GM12878 (cell line): ENCODE data around the gene DQX1. TPM values are rescaled to one million over a fixed set of nuclear protein-coding genes. Genes with fewer than 3 reads are reported as not detected.

ENCODE experiments used
- ATAC-seq: fragments of 200-7000 bp; cut with Tn5 transposase; 3 replicates; pipeline ENCODE4 v1.9.1; 2020; ENCODE audit warnings: mild to moderate bottlenecking, moderate library complexity
- BruUV-seq: library from RNA; stranded (reverse); fragments of 400-500 nt; replicated peaks from 2 replicates; lab custom pipeline; 2021; lab: Mats Ljungman, UMichigan
- CTCF ChIA-PET: fragments of 300-600 bp; sonication (Branson Sonifier 250); formaldehyde crosslinking; extraction: SDS; loops from one replicate; lab custom pipeline; 2021; ENCODE audit warnings: inconsistent platforms; lab: Yijun Ruan, JAX
- POLR2A ChIA-PET: fragments of 350-600 bp; formaldehyde crosslinking; extraction: SDS; loops from one replicate; lab custom pipeline; 2021; ENCODE audit warnings: inconsistent platforms; lab: Charles Lee
- RAD21 ChIA-PET: fragments of 300-600 bp; sonication (Branson Sonifier 250); formaldehyde crosslinking; loops from one replicate; lab custom pipeline; 2023; ENCODE audit warnings: antibody characterized with exemption; ENCODE audit not compliant: unreplicated experiment; lab: Charles Lee
- SMC1A ChIA-PET: fragments of 300-600 bp; sonication (Branson Sonifier 250); formaldehyde crosslinking; loops from one replicate; lab custom pipeline; 2023; ENCODE audit not compliant: unreplicated experiment, uncharacterized antibody; lab: Charles Lee
- DNase-seq: peaks from one replicate; pipeline ENCODE4 v3.0.0-alpha.2; 2011; ENCODE audit warnings: low read depth, low spot score
- FAIRE-seq: peaks from 3 replicates; lab custom pipeline; 2011; peaks lifted over from hg19 to GRCh38; lab: Jason Lieb, UNC
- H2AFZ ChIP-seq: 2 replicates; pipeline ENCODE4 v1.6.0; 2011; ENCODE audit warnings: low read depth, low read length, control low read depth; ENCODE audit not compliant: control insufficient read depth
- H3K27ac ChIP-seq: 2 replicates; pipeline ENCODE4 v1.5.1; 2011; ENCODE audit warnings: control low read depth; ENCODE audit not compliant: control insufficient read depth, insufficient read depth
- H3K27me3 ChIP-seq, 2 experiments: replicated peaks in 1 of 2; 2 replicates each; pipeline versions ENCODE4 v1.6.0 to v1.6.1; 2011; ENCODE audit warnings: low read length in 1 of 2; ENCODE audit not compliant: control insufficient read depth in 2 of 2, insufficient read depth in 2 of 2
- H3K36me3 ChIP-seq, 2 experiments: 2 replicates each; pipeline ENCODE4 v1.5.1; 2011; ENCODE audit warnings: low read length in 1 of 2; ENCODE audit not compliant: control insufficient read depth in 2 of 2, insufficient read depth in 2 of 2
- H3K4me1 ChIP-seq: 2 replicates; pipeline ENCODE4 v1.6.1; 2011; ENCODE audit warnings: mild to moderate bottlenecking, low read length, moderate library complexity, mixed read lengths; ENCODE audit not compliant: control insufficient read depth, insufficient read depth
- H3K4me2 ChIP-seq: 2 replicates; pipeline ENCODE4 v1.6.0; 2011; ENCODE audit warnings: control low read depth; ENCODE audit not compliant: control insufficient read depth, insufficient read depth
- H3K4me3 ChIP-seq: fragments of 200-600 bp; sonication (generic); 2 replicates; pipeline ENCODE4 v1.5.1; 2016
- H3K79me2 ChIP-seq: 2 replicates; pipeline ENCODE4 v1.6.0; 2011; ENCODE audit warnings: low read length; ENCODE audit not compliant: control insufficient read depth, insufficient read depth
- H3K9ac ChIP-seq: 2 replicates; pipeline ENCODE4 v1.8.0; 2011; ENCODE audit warnings: low read length, control low read depth, mixed read lengths; ENCODE audit not compliant: control insufficient read depth, insufficient read depth
- H3K9me3 ChIP-seq: replicated peaks from 3 replicates; pipeline ENCODE4 v1.5.1; 2011; ENCODE audit warnings: mild to moderate bottlenecking, low read length; ENCODE audit not compliant: control insufficient read depth, insufficient read depth
- H4K20me1 ChIP-seq: 2 replicates; pipeline ENCODE4 v1.6.0; 2011; ENCODE audit not compliant: control insufficient read depth, insufficient read depth
- FOXK2 ChIP-seq: fragments of 450-650 bp; IDR thresholded peaks from 2 replicates; pipeline ENCODE4 v1.6.1; 2017; ENCODE audit warnings: mild to moderate bottlenecking, moderate library complexity
- IKZF1 ChIP-seq: fragments of 450-650 bp; conservative IDR thresholded peaks from 2 replicates; pipeline ENCODE4 v1.6.1; 2017; ENCODE audit warnings: antibody characterized with exemption, mild to moderate bottlenecking
- KAT2A ChIP-seq: conservative IDR thresholded peaks from 2 replicates; pipeline ENCODE4 v1.6.1; 2011; ENCODE audit warnings: low read depth, low read length; ENCODE audit not compliant: control insufficient read depth
- KDM1A ChIP-seq: fragments of 200-600 bp; sonication (generic); IDR thresholded peaks from 2 replicates; pipeline ENCODE4 v1.6.1; 2016; ENCODE audit warnings: borderline replicate concordance
- MYC ChIP-seq: IDR thresholded peaks from 2 replicates; pipeline ENCODE4 v1.6.1; 2011; ENCODE audit warnings: mild to moderate bottlenecking, low read length, moderate library complexity, inconsistent platforms; ENCODE audit not compliant: insufficient read depth, insufficient replicate concordance, insufficient read length, severe bottlenecking
- NR2C2 ChIP-seq: IDR thresholded peaks from 2 replicates; pipeline ENCODE4 v1.6.1; 2011; ENCODE audit warnings: borderline replicate concordance, low read depth; ENCODE audit not compliant: control insufficient read depth, insufficient read length
- PAX5 ChIP-seq: IDR thresholded peaks from 2 replicates; pipeline ENCODE4 v1.6.1; 2011; ENCODE audit warnings: low read depth, low read length, borderline replicate concordance
- POLR2AphosphoS5 ChIP-seq: IDR thresholded peaks from 2 replicates; pipeline ENCODE4 v1.6.1; 2011; ENCODE audit warnings: mild to moderate bottlenecking, low read length, inconsistent platforms
- RELA ChIP-seq: fragments of 450-650 bp; IDR thresholded peaks from 2 replicates; pipeline ENCODE4 v1.8.0; 2014; ENCODE audit warnings: borderline replicate concordance; ENCODE audit not compliant: partially characterized antibody
- WRNIP1 ChIP-seq: IDR thresholded peaks from 2 replicates; pipeline ENCODE4 v1.6.1; 2011; ENCODE audit warnings: low read depth, low read length, improper control_type of control experiment, borderline replicate concordance
- ZSCAN29 ChIP-seq: fragments of 450-650 bp; IDR thresholded peaks from 2 replicates; pipeline ENCODE4 v1.6.1; 2017; ENCODE audit warnings: mild to moderate bottlenecking, moderate library complexity
- ZZZ3 ChIP-seq: IDR thresholded peaks from 2 replicates; pipeline ENCODE4 v1.6.1; 2011; ENCODE audit warnings: low read depth; ENCODE audit not compliant: control insufficient read depth, insufficient read length
- in situ Hi-C: fragments of 300-500 bp; cut with MboI; formaldehyde crosslinking; loops from 9 replicates; pipeline ENCODE4 v1.14.3; 2018; ENCODE audit warnings: mixed read lengths
- intact Hi-C: fragments of 100-400 bp; cut with micrococcal nuclease; formaldehyde crosslinking; loops from one replicate; pipeline ENCODE4 v1.14.2; 2022; ENCODE audit not compliant: unreplicated experiment
- polyA plus RNA-seq, 11 experiments: library from polyadenylated mRNA; depleted of rRNA in 4 of 11; unstranded in 6 of 11; stranded (reverse) in 5 of 11; fragments of >200 nt; fragmentation: Nextera tagmentation in 4 of 11; fragmentation: Illumina TruSeq in 1 of 11; extraction: Ambion mirVana in 4 of 11; extraction: Trizol in 1 of 11; gene quantifications; 1 replicate in 1 of 11; 2 replicates in 10 of 11; pipeline versions ENCODE4 v1.2.1 to v1.2.3, GENCODE V29; 2011 to 2016; ENCODE audit warnings: inconsistent platforms in 2 of 11, missing spikeins in 2 of 11, low read depth in 1 of 11
- total RNA-seq, 4 experiments: library from RNA; depleted of rRNA in 3 of 4; stranded (reverse); fragments of >200 nt in 3 of 4; fragmentation: Illumina TruSeq in 1 of 4; extraction: Trizol in 1 of 4; gene quantifications; 2 replicates each; pipeline versions ENCODE4 v1.2.1 to v1.2.3, GENCODE V29; 2013 to 2021
- TF ChIP-seq, protein P1 (sequence below): fragments of 150-350 bp; IDR thresholded peaks from 2 replicates; pipeline ENCODE4 v1.6.1; 2016; ENCODE audit warnings: low read depth, low read length
- TF ChIP-seq, protein P2 (sequence below): fragments of 450-650 bp; IDR thresholded peaks from 2 replicates; pipeline ENCODE4 v1.6.1; 2017; ENCODE audit warnings: mild to moderate bottlenecking, low read depth, inconsistent platforms; ENCODE audit not compliant: poor library complexity, severe bottlenecking
- TF ChIP-seq, protein P3 (sequence below): IDR thresholded peaks from 2 replicates; pipeline ENCODE4 v1.6.1; 2012; ENCODE audit warnings: mild to moderate bottlenecking, low read depth, low read length

Gene DQX1
- total and polyA plus RNA-seq, 10 of the 15 experiments (the other 5 are each of a cell fraction or from before 2014, with no cell fraction given): 0.34 to 2.1 (median 0.86) TPM

DNA sequence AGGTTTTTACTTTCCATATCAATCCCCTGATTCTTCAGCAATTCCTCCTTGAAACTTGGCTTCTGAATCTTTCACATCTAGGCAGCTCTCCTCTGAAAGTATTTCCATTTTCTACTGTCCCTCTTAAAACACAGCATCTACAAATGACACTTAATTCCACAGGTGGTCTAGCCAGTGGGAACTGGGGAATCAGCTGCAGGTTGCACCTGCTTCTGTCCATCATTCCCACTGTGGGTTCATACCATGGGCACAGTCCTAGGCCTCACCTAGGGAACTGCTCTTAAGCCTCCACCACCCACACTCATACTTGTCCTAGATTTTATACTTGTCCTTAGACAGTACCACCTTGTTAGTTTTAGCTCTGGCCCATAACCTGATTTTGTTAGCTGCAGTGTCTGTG lies 25.5 kb upstream of the DQX1 start:
- H3K9ac ChIP-seq: peak overlapping the region; percentile 96
- ChIA-PET SMC1A (interaction anchor here (0.5 to 6.8 kb wide), 10 partner anchors 12 to 143 kb away, joined by 3 to 106 read pairs (median 16); partner anchors contain the start of genes AUP1, HTRA2 and PCGF1), RAD21 (interaction anchor here (1.8 to 8.6 kb wide), 6 partner anchors 13 to 71 kb away, joined by 5 to 96 read pairs (median 38); partner anchors contain the start of genes AUP1 and HTRA2), POLR2A (interaction anchor here (1.3 to 17.8 kb wide), 5 partner anchors 13 to 102 kb away, joined by 3 to 441 read pairs (median 9); partner anchors contain the start of genes AUP1, CCDC142, HTRA2 and SEMA4F), CTCF (interaction anchor here (0.6 to 14.3 kb wide), 10 partner anchors 9 to 68 kb away, joined by 4 to 115 read pairs (median 8); partner anchors contain the start of genes AUP1, CCDC142, DQX1 and HTRA2)
- in situ Hi-C loops (no loop called here), intact Hi-C loops (no loop called here)
- peak overlapping the region; percentile 95 for H3K4me3 ChIP-seq
- peak overlapping the region; percentile 95 for H3K4me2 ChIP-seq
- TSS peak; percentile 62 for BruUV-seq
- FAIRE-seq (no peak), DNase-seq (no peak), ATAC-seq (no peak)
- no peaks in the 10 kb centered on the region for H4K20me1 ChIP-seq
- peaks cover 32% of the 10 kb centered on the region for H3K4me1 ChIP-seq
- H3K79me2 ChIP-seq: peaks cover 86% of the 10 kb centered on the region
- peaks cover 0 to 4% of the 10 kb centered on the region in 2 experiments; a peak in 1 of 4 replicates for H3K36me3 ChIP-seq
- H3K9me3 ChIP-seq: no peaks in the 10 kb centered on the region; the same call in 2 of the 3 replicates
- no peak overlapping the region for H2AFZ ChIP-seq
- H3K27me3 ChIP-seq: no peaks in the 10 kb centered on the region
- H3K27ac ChIP-seq: peak overlapping the region; percentile 93
- no peak for TF ChIP-seq NR2C2
- no peak for TF ChIP-seq ZSCAN29
- no peak for TF ChIP-seq MYC
- no peak for TF ChIP-seq POLR2AphosphoS5
- no peak for TF ChIP-seq KAT2A
- TF ChIP-seq KDM1A: no peak
- no peak for TF ChIP-seq ZZZ3
- no peak for TF ChIP-seq FOXK2
- TF ChIP-seq, protein P1, sequence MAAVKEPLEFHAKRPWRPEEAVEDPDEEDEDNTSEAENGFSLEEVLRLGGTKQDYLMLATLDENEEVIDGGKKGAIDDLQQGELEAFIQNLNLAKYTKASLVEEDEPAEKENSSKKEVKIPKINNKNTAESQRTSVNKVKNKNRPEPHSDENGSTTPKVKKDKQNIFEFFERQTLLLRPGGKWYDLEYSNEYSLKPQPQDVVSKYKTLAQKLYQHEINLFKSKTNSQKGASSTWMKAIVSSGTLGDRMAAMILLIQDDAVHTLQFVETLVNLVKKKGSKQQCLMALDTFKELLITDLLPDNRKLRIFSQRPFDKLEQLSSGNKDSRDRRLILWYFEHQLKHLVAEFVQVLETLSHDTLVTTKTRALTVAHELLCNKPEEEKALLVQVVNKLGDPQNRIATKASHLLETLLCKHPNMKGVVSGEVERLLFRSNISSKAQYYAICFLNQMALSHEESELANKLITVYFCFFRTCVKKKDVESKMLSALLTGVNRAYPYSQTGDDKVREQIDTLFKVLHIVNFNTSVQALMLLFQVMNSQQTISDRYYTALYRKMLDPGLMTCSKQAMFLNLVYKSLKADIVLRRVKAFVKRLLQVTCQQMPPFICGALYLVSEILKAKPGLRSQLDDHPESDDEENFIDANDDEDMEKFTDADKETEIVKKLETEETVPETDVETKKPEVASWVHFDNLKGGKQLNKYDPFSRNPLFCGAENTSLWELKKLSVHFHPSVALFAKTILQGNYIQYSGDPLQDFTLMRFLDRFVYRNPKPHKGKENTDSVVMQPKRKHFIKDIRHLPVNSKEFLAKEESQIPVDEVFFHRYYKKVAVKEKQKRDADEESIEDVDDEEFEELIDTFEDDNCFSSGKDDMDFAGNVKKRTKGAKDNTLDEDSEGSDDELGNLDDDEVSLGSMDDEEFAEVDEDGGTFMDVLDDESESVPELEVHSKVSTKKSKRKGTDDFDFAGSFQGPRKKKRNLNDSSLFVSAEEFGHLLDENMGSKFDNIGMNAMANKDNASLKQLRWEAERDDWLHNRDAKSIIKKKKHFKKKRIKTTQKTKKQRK: no peak
- TF ChIP-seq PAX5: no peak
- TF ChIP-seq IKZF1: no peak
- TF ChIP-seq, protein P2, sequence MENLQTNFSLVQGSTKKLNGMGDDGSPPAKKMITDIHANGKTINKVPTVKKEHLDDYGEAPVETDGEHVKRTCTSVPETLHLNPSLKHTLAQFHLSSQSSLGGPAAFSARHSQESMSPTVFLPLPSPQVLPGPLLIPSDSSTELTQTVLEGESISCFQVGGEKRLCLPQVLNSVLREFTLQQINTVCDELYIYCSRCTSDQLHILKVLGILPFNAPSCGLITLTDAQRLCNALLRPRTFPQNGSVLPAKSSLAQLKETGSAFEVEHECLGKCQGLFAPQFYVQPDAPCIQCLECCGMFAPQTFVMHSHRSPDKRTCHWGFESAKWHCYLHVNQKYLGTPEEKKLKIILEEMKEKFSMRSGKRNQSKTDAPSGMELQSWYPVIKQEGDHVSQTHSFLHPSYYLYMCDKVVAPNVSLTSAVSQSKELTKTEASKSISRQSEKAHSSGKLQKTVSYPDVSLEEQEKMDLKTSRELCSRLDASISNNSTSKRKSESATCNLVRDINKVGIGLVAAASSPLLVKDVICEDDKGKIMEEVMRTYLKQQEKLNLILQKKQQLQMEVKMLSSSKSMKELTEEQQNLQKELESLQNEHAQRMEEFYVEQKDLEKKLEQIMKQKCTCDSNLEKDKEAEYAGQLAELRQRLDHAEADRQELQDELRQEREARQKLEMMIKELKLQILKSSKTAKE: no peak
- no peak for TF ChIP-seq RELA
- no peak for TF ChIP-seq WRNIP1
- TF ChIP-seq, protein P3, sequence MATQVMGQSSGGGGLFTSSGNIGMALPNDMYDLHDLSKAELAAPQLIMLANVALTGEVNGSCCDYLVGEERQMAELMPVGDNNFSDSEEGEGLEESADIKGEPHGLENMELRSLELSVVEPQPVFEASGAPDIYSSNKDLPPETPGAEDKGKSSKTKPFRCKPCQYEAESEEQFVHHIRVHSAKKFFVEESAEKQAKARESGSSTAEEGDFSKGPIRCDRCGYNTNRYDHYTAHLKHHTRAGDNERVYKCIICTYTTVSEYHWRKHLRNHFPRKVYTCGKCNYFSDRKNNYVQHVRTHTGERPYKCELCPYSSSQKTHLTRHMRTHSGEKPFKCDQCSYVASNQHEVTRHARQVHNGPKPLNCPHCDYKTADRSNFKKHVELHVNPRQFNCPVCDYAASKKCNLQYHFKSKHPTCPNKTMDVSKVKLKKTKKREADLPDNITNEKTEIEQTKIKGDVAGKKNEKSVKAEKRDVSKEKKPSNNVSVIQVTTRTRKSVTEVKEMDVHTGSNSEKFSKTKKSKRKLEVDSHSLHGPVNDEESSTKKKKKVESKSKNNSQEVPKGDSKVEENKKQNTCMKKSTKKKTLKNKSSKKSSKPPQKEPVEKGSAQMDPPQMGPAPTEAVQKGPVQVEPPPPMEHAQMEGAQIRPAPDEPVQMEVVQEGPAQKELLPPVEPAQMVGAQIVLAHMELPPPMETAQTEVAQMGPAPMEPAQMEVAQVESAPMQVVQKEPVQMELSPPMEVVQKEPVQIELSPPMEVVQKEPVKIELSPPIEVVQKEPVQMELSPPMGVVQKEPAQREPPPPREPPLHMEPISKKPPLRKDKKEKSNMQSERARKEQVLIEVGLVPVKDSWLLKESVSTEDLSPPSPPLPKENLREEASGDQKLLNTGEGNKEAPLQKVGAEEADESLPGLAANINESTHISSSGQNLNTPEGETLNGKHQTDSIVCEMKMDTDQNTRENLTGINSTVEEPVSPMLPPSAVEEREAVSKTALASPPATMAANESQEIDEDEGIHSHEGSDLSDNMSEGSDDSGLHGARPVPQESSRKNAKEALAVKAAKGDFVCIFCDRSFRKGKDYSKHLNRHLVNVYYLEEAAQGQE: no peak
